Measurements from ENCODE around the gene ADCK2. TPM values are rescaled to one million over a fixed set of nuclear protein-coding genes. Genes with fewer than 3 reads are reported as not detected.
"Not testable (repeated sequence)": the region's sequence is repeated elsewhere in the genome, so short reads cannot be mapped to it uniquely, and the experiment has no call there.

ADCK2 gene
- polyA plus RNA-seq, 5 donors: 13.3 to 19.5 (median 14.5) TPM

- DNase-seq: peak; percentile 51 to 59
Measured at GRCh38 chr7:140673063-140673773, 473 bp downstream of the ADCK2 start.

GRCh38 chr7:140673774-140674155 lies 1.0 kb downstream of the ADCK2 start:
- no peak for DNase-seq

GRCh38 chr7:140674356-140674800 lies 1.6 kb downstream of the ADCK2 start:
- DNase-seq: no peak

- DNase-seq: no peak
Measured at GRCh38 chr7:140674899-140675701, 2.4 kb downstream of the ADCK2 start.

DNA sequence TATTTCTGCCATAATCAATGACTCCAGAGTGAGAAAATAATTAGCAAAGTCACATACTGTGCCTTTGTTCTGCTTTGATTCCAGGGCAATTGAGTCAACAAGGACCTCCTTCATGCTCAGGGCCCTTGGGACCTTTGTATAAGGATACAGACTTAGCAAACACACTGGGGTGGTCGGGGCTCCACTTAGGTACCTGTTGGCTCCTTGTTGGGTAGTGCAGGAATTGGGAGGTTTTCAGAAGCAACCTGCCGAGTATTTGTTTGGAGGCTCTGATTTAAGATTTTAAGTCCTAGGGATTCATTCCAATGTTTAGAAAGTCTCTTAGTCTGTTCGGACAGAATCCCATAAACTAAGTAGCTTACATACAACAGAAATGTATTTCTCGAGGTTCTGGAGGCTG lies 3.0 kb downstream of the ADCK2 start:
- DNase-seq: no peak

DNA sequence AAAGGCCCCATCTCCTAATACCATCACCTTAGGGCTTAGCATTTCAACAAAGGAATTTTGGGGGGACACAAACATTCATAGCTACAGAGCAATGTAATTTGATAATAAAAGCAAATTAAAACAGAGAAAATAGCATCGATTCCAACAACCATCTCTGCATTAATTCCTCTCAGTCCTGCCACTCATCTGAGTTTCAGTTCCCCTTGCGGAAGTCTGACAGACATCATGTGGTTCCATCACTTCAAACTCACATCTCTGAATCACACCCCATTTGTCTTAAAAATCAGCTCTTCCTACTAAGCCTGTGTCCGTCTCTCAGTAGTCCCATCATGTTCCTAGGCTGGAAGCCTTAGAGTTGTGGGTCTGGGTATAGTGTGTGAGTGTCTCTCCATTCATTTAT lies 3.6 kb downstream of the ADCK2 start:
- no peak for DNase-seq

DNA sequence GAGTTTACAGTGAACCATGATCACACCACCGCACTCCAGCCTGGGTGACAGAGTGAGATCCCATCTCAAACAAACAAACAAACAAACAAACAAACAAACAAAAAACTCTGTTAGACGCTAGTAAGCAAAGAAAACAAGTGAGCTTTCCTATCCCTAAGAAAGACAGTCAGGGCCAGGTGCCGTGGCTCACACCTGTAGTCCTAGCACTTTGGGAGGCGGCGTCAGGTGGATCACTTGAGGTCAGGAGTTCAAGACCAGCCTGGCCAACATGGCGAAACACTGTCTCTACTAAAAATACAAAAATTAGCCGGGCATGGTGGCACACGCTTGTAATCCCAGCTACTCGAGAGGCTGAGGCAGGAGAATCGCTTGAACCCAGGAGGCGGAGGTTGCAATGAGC lies 4.2 kb downstream of the ADCK2 start:
- not testable (repeated sequence) for DNase-seq

GRCh38 chr7:140677496-140677895 lies 4.8 kb downstream of the ADCK2 start:
- no peak for DNase-seq

- DNase-seq: no peak
Measured at GRCh38 chr7:140678081-140678815, 5.5 kb downstream of the ADCK2 start.

GRCh38 chr7:140678816-140679130 lies 6.0 kb downstream of the ADCK2 start:
- no peak for DNase-seq

DNA sequence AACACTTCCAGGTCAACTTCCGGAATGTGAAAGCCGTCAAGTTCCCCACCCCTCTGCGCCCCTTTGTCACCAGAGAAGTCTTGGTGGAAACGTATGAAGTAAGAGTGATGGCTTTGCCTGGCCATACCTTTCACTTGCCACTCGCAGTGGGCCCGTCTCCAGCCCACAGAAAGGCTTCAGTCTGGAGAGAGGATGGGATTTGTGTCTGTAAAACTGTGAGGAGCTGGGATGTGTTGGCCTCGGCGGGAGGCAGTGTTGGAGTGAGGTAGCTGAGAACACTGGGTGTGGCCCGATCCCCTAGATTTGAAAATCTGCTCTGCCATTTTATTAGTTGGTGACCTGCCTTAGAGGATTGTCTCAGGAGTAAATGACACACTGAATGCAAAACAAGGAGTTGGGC lies 6.4 kb downstream of the ADCK2 start:
- no peak for DNase-seq

DNA sequence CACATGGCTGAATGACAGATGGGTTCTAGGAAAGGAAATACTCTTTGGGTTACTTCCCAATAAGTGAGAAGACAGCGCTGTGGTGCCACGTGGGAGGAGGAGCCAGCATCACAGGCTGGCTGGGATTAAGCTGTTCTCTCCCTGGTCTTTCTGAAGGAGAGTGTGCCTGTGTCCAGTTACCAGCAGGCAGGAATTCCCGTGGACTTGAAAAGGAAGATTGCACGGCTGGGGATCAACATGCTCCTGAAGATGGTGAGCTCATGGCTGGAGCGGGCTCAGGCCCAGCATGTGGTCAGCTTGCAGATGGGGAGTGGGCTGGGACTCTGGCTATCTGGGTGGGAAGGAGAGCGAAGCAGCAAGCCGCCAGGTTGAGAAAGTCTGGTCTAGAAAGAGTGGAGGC lies 8.1 kb downstream of the ADCK2 start:
- no peak for DNase-seq

DNA sequence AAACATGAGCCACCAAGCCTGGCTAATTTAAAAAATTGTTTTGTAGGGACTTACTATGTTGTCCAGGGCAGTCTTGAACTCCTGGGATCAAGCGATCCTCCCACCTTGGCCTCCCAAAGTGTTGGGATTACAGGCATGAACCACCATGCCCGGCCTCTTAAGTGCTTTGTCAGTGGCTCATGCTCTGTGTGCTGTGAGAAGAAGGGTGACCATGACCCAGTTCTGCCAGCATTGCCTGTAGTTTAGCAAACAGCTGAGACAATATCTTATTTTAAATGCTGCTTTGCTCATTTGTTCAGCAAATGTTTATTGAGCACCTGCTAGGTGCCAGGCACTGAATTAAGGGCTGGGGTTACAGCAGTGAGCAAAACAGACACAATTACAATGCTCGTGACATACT lies 9.0 kb downstream of the ADCK2 start:
- no peak for DNase-seq

DNA sequence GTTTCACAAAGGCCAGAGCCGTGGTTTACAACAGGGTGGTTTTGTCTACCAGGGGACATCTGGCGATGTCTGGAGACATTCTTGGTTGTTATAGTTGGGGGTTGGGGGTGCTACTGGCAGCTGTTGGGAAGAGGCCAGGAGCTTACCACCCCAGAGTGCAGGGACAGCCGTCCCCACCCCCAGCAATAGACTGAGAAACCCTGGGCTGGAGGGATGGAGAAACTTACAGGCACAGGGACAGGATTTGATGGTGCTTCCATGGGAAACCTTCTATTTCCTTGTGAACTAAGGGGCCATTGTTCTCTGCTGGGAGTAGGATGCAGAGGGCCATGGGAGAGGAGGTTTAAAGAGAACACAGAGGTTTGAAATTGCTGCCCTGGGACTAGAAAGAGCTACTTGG lies 10.9 kb downstream of the ADCK2 start:
- DNase-seq: no peak

DNA sequence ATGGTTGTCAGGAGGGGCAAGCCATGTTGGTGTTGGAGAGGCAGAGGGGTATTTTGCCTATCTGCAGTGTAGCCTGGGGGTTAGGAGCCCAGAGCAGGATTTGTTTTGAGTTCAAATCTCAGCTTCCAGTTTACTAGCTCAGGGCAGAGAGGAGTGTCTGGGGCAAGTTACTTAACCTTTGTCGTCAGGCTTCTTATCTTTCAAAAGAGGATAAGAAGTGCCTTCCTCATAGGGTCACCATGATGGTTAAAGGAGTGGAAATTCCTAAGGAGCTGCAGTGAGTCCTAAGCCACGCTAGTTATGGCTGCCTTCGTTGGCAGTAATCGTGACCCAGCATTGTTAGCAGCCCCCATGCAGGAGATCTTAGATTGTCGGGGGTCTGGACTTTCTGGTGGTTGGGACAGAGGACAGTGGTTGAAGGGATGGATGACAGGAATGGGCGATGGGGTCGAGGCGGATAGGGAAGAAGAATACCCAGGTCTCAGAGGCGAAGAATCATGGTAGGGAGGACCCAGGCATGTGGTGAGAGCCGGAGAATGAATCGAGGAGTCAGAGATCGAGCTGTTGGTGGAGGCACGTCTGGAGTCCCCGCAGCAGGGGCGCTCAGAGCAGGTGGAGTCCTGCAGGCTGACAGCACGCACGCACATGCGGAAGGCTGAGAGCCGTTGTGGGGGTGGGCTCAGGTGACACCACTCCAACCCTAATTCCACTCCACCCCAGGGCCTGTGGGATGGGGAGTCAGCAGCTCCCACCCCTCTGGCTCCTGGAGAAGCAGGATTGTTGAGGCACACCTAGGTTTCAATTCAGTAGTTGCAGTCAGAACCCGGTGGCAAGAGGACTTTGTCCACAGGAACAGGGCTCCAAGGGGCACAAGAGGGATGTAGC lies 11.6 kb downstream of the ADCK2 start:
- DNase-seq: no peak

DNA sequence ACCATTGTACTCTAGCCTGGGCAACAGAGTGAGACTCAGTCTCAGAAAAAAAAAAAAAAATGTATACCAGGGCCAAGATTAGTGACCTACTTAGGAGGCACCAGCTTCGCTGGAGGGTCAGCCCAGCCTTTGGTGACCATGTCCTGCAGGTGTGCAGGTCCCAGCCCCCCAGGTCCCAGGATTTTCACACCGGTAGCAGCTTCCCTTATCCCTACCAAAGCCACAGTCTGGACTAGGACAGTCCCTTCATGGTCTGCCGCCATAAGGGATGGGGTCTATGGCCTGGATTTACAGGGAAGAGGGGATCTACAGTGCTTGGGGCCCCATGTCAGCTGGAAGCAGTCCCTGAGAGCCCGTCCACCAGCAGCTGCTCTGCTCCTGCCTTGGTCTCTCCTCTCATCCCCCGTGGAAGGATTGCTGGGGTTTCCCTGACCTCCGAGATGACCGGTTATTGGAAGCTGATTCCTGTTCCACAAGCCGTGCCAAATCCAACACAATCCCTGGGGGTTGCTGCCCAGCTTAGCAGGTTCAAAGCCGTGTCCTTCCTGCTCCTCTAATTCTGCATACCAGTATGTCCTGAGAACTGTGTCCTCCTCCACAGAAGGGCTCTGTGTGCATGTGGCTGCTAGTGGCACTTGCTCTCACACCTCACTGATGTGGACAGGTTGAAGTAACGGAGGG lies 12.8 kb downstream of the ADCK2 start:
- DNase-seq: no peak

DNA sequence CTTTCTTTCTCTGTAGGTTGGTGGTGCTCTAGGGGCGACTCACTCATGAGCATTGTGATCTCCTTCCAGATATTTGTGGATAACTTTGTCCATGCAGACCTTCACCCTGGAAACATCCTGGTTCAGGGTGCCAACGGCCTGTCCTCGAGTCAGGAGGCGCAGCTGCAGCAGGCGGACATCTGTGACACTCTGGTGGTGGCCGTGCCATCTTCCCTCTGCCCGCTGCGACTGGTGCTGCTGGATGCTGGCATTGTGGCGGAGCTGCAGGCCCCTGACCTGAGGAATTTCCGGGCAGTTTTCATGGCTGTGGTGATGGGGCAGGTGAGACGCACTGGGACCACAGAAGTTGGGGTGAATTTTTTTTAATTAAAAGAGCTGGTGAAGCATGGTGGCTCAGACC lies 14.2 kb downstream of the ADCK2 start:
- no peak for DNase-seq

- DNase-seq: no peak
Measured at GRCh38 chr7:140688341-140688740, 15.6 kb downstream of the ADCK2 start.

- DNase-seq: no peak
Measured at GRCh38 chr7:140689199-140690152, 16.7 kb downstream of the ADCK2 start.
